Upper lobe of left lung (tissue), 4 donors: ENCODE results near the gene PNPLA1.

ENCODE experiments used
- CTCF ChIP-seq, 6 experiments: fragments of 450-650 bp in 4 of 6; fragments of 200-600 bp in 2 of 6; sonication (generic) in 2 of 6; IDR thresholded peaks; one replicate each; pipeline ENCODE4 v1.5.1; 2016 to 2019; ENCODE audit warnings: antibody characterized with exemption in 6 of 6
- EP300 ChIP-seq, 4 donors: sonication (generic); formaldehyde crosslinking; IDR thresholded peaks; one replicate each; pipeline ENCODE4 v1.5.1; 2017; ENCODE audit warnings: antibody characterized with exemption in 4 of 4, control low read depth in 2 of 4
- POLR2A ChIP-seq, 4 donors: fragments of 450-650 bp; IDR thresholded peaks; one replicate each; pipeline ENCODE4 v1.5.1; 2016 to 2017; ENCODE audit warnings: antibody characterized with exemption in 4 of 4, mild to moderate bottlenecking in 2 of 4

GRCh38 chr6:36243562-36244212 is 26.2 kb upstream of the PNPLA1 start:
- TF ChIP-seq CTCF (IDR thresholded peaks at IDR 0.05) (no peak), POLR2A (IDR thresholded peaks at IDR 0.05) (no peak), EP300 (IDR thresholded peaks at IDR 0.05) (no peak)
